Right renal pelvis (tissue), 4 donors: Measurements from ENCODE around the gene HOXA5. TPM values are rescaled to one million over a fixed set of nuclear protein-coding genes. Genes with fewer than 3 reads are reported as not detected.

Experiments used
- DNase-seq, 4 donors: peaks; one replicate each; pipeline ENCODE4 v3.0.0-alpha.2; 2013; ENCODE audit warnings: low read depth in 4 of 4, low spot score in 3 of 4, missing footprints in 1 of 4
- polyA plus RNA-seq, 4 donors: library from polyadenylated mRNA; unstranded; fragments of 120-200 nt; gene quantifications; one replicate each; pipeline ENCODE4 v1.2.1, GENCODE V29; 2013; ENCODE audit not compliant: insufficient read length in 4 of 4

The HOXA5 gene
- polyA plus RNA-seq, 4 donors: 71.9 to 83.8 (median 78.1) TPM

DNA sequence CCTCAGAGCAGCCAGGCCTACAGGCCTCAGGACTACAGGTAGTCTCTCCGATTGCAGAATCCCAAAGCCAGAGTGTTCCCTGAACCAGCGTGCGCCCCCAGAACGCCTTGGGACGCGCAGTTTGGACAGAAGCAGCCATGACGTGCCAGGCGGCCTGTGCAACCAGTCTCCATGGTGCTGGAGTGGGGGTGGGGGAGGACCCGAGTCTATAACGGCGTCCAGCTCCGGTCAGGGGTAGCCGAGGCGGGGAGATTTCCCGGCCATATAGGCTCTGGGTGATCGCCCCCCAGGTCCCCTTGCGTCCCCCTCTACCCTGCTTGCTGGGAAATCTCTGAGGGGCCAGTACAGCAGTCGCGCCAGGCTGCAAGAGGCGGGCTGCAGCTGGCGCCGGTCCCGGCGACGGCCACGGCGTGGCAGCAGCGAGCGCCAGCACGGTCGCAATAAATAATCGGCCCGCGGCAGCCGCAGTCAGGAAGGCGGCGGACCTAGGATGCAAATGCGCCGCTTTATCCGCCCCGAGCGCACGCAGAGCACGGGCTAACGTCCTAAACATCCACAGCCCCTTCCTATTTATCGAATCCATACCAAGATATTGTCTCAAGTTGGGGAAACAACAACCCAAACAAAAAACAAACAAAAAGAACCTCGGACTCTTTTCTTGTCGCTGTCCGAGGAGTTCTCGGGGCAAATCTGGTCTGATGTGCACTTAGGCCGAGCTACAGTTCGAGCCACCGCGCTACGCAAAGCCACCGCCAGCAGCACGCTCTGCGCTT lies 7.3 kb upstream of the HOXA5 start:
- DNase-seq: no peak

DNA sequence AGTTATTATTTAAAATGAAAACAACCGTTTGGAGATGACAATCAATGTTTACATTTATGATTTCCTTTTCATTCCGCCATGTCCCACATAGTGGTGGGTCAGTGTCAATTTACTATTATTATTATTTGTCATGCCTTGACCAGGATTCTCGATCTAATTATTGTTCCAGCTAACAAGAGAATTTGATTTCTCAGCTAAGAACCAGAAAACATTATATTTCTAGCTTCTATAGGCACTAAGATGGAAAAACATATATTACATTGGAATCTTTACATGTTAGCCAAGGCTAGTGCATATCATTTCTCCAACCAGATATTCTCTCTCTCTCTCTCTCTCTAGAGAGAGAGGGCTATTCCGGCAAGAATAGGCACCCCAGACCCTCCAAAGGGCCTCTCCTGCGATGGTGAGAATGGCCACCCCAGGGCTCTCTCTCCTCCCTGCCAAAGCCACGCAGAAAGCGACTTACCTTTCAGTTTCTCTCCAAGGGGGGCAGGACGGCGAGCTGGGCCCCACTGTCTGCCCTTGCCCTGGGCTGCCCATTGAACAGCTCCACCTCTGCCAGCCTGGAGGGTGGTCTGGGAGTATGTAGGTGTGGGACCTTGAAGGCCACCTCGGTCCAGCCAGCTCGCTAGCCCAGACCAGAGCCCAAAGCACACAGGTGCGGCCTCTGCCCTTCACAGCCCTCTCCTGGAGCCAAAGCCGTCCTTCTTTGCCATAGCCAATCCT lies 6.5 kb upstream of the HOXA5 start:
- no peak for DNase-seq

DNA sequence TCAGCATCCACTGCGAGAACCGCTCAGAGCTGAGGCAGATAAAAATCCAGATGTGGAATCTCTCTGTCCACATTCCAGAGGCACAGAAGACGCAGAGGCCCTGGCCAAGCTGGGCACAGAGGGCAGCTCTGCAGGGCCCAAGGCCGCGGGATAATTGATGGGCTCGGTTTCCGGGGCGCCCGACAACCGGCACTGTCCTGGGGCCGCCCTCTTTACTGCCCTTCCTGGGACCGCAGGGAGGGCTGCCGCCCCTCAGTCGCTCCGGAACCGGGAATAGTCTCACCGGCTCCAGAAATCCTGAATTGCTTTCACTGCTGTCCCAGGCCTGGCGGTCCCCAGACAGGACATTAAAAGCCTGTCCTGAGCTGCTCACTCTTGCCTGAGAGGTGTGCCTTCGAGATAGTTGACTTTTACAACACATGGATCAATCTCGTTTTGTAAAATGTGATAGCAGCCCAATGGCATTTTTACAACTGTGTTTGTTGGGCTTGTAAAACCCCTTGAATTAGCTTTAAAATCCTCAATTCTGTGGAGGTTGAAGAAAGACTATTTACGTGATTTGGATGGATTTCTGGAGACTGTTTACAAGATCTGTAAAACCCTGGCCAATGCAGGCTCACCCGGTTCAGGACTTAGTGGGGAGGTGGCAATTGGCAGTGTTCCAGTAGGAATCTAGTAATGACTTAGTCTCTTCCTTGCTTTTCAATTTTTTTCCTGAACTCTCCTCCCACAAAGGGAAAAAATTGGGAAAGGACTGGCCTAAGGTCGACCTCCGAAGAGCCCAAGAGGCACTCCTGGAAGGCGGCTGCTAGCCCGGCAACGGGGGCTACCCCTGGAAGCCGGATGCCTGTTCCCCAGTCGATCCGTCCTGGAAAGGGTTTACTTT lies 5.5 kb upstream of the HOXA5 start:
- DNase-seq: no peak

DNA sequence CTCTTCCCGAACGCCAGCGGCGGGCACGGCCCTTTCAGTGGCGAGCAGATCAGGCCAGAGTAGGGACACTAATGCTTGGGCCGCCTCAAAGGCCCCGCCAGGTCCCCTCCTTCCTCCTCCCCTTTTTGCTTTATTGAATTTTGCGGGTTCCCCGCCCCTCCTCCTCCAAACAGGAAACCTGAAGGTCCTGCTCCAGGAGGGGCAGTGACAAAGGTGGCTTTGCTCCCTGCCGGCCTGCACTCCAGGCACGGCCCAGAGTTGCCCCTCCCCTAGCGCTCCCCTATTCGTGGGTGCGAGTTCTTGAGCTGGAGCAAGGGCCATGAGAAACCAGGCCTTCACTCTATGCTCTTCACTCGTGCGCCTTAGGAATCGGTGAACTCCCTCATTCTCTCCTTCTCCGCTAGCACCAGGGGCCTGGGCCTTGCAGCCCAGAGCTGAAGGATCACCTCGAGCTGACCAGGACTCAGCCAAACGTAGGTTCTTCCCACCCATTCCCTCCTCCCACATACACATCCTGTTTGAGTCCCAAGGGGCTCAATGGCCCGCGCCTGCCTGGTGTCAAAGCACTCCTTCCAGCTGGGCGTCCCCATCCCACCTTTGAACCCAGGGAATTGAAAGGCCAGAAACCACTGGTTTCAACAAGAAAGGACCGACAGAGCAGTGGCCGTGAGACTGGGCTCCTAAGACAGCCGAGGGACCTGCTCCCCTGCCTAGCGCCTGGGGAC lies 4.7 kb upstream of the HOXA5 start:
- DNase-seq: no peak

DNA sequence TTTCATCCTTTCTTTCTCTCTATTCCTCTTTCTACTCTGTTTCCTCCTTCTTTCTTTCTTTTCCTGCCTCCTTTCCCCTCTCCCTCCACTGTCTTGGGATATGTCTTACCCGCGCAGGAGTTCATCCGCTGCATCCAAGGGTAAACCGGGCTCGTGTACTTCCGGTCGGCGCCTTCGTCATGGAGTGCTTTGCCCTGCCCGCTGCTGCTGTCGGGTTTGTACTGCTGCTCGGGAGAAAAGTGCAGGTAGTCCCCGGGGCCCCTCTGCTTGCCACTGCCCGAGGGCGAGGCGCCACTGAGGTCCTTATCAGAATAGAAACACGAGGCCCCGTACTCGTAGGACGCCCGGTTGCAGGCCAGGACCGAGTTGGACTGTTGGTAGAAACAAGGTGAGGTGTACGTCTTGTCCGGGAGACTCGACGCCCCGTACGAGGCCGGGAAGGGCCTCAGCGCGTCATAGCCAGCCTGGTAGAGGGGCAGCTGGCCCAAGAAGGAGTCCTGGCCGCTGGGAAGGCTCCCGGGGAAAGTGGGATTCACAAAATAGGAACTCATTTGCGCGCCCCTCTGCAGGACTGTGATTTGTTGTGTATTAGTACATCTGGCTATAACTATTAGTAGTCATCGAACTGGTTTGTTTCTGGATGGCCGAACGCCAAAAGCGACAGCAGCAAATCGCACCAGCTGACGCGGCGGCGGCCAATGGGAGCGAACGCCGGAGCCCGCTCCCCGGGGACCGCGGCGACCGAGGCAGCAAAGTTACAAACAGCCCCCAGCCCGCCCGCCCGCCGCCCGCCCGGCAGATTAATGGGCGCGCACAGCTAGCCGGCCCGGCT lies 3.9 kb upstream of the HOXA5 start, which contains the start of gene HOXA6:
Gene HOXA6, minus strand, starts transcription at position 576 of the 832 bp plus-strand sequence. Its CDS starts 25 bp downstream, at position 551.
- no peak for DNase-seq

DNA sequence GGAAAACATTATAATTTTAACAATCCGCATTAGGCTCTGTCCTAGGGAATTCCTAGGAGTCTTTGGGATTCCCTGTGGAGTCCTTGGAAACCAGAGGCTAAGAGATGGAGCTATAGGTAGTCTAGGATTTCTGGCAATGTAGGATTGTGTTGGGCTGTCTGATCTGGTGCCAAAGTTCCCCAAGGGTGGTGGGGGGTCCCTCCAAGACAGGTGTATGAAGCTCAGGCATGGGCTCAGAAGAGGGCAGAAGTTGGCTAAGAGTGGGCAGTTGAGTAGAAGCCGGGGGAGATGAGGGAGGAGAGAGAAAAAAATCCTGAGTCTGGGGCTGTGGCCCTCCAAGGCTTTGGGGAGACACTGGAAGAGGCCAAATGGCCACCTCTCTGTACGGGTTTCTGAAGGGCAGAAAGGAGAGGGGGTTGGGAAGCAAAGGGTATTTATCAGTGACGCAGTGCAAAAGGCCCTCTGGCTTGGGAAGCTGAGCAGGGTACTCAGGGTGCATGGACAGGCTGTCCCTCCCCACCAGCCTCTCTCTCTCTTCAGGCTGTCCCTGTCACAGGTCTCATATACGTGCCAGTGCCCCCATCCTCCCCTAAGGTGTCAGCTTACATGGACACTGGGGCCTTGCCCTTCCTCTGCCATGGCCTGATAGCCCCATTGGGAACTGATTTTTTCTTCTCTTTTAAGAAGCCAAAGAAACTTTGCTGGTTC lies 3.2 kb upstream of the HOXA5 start:
- no peak for DNase-seq

DNA sequence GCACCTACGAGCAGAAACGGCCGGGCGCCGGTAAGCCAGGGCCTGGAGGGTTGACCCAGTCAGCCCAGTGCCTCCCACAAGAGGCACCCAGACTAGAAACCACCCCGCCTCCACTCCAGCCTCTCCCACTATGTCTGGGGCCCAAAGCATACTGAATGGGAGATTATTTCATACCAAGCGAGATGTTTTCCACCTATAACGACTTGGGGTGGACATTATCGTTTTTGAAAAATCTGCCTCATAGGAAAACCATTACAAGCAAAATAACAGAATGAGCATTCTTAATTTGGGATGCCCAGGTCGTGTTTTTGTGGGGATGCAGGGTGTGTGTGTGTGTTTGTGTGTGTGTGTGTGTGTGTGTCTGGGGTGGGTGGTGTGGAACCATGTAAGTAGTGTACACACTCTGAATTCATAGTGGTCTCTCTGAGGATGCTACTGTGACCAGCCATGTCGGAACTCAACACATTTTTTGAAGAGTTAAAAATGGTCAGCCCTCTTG lies 2.5 kb upstream of the HOXA5 start:
- DNase-seq: no peak

DNA sequence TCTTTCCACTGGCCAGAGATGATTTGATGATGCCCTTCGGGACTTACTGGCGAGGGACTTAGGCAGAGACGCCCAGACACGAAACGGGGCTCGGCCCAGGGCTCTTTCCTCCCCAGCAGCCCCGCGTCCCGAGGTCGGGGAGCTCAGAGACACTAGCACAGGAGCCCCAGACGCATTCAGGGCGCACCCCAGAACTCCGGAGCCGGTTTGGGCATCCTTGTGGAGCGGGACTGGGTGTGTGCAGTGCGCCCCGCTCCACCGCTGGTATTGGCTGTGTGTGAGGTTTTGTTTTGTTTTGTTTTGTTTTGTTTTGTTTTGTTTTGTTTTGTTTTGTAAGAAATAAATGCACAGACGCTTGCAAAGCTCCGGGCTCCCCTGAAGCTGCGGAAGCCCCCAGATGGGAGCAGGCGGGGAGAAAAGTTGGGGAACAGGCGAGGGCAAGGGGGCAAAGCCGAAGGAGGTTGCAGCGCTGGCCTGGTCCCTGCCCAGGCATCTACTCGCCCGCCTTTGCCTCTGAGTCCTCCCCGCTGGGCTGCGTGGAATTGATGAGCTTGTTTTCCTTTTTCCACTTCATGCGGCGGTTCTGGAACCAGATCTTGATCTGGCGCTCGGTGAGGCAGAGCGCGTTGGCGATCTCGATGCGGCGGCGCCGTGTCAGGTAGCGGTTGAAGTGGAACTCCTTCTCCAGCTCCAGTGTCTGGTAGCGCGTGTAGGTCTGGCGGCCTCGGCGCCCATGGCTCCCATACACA lies 1.9 kb upstream of the HOXA5 start:
- DNase-seq: no peak

DNA sequence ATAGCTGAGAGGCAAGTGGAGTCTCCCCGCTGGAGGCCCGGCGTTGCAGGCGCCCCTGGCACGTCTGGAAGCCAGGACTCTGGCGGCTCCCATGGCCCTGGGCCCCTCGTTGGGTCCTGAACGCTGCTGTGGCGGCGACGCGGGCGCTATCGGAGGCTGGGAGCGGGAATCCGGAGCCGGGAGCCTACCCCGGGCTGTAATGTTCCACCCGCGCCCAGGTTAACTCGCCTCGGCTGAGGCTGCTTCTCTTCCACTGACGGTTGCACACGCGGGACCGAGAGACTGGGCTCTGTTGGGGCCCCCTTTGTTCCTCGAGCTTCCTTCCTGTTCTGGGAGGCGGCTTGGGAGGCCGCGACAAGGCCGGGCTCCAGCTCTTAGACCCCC lies 1.3 kb upstream of the HOXA5 start:
- no peak for DNase-seq

DNA sequence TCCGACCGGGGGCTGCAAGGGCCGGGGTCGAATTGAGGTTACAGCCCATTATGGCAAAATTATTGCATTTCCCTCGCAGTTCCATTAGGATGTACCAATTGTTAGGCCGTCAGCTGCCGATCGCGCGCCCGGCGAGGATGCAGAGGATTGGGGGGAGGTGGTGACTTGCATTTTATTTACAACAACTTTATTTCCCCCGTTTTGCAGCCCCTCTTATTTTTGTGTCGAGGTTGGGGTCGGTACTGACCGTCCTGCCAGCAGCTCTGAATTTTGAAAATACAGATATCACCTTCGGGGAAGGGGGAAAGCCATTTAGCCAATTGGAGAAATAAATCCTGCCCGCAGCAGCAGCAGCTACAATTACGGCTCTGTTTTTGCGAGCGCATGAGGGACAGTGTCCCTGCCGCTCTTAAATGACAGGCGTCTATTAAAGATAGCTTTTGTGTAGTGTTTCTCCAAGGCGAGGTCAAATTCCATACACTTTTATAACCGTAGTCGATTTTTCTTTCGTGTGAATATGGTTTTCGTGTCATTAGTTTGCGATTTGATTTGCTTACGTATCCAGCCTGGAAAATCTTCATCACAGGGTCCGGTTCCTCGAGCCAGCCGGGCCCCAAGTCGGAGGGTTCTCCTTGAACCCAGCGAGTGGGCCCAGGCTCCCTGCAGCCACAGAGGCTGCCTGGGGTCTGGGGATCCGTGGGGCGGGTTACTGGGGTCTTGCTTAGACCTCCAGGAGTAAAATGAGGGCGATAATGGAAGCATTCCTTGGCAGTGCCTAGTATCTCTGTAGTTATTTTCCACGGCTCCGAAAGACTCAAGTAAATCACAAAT lies 684 bp upstream of the HOXA5 start:
- no peak for DNase-seq

DNA sequence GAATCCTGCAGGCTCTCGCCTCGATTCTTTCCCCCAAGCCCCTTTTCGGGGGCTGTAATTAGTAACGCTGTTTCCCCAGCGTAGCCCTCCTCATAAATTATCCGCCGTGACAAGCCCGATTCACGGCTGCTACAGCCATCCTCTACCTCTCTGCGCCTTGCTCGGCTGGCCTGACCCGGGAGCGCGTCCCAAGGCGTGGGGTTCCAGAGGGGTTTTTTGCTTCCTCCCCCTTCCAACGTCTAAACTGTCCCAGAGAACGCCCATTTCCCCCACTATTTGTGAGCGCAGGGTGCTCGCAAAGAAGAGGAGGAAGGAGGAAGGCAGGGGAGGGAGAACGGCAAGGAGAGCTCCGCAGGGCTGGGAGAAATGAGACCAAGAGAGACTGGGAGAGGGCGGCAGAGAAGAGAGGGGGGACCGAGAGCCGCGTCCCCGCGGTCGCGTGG lies 880 bp downstream of the HOXA5 start:
- no peak for DNase-seq

DNA sequence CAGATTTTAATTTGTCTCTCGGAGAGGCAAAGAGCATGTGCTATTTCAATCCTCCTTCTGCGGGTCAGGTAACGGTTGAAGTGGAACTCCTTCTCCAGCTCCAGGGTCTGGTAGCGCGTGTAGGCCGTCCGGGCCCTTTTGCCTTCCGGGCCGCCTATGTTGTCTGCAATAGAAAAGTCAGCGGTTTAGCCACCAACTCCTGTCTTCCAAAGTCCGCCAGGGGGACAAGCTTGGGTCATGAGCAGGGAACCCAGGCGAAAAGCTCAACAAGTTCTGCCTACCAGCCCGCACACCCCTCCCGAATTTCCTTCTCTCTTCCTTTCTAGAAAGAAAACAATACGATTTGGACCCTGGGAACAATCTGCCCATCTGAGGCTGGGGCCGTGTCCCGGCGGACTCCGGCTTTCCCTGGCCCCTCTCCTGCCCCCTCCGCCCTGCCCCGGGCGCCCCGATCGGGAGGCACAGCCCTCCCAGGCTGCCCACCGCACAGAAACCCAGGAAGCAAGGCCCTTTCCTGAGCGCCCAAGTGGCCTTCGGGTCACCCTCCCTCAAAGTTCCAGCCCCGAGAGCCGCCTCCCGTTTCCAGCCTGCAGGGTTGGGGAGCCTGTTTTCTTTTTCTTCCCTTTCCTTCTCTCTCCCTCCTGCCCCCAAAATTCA lies 1.4 kb downstream of the HOXA5 start:
- no peak for DNase-seq

DNA sequence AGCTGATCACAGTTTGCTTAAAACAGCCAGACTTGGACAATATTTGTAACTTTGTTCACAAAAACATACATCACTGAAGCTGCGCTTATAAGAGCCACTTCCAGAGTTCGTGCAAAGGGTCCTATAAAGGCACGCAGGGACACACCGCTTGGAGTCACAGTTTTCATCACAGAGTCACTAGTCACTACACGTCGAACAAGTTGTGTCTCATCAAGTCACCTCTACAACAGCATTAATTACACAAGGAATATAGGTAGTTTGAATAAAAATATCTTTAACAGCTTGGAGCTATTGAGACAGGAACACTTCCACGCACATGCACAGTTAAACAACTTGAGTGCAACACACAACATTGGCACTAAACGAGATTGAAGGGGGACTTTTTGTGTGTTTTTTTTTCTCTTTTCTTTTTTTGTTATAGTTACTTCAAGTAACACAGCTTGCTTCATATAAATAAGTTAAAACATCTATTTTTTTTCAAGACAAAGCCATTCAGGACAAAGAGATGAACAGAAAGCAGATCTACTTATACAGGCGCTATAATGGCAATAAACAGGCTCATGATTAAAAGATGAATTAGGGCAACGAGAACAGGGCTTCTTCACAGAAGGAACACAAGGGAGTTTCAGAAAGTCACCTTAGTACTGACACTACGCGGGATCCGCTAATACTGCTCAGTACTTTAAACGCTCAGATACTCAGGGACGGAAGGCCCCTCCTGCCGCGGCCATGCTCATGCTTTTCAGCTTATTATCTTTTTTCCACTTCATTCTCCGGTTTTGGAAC lies 2.2 kb downstream of the HOXA5 start:
- DNase-seq: no peak

DNA sequence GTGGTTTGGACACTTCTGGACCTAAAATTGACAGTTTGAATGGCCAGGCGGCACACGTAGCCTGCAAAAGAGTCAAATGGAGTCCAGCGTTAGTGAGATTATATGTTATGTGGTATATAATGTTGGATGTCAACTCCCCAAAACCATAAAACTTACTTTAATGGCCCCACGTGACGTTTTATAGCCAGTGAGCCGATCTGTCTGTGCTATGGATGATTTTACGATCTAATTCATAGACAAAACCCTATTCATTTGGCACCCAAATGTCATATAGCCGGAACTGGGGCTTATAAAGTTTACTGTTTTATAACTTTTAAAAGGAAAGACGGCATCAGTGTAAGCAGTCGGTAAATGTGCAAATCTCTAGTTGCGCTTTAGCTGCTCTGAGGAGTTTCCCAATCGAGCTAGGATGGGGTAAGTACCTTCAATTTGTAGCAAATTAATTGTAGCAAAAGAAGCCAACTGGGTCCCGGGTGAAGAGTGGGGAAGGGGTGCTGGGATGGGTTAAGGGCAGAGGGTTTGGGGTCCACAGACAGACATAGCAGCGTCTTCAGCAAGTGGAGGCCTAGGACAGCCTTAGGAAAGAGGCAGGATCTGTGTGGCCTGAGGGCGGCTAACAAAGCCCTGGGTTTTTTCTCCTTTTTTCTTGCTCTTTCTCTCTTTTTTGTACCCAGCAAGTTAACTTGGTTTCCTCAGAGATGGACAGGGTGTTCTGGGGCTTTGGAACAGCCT lies 3.2 kb downstream of the HOXA5 start:
- DNase-seq: no peak
